ENCODE measurements around the gene P2RY2. TPM values are rescaled to one million over a fixed set of nuclear protein-coding genes. Genes with fewer than 3 reads are reported as not detected.
"Not testable (repeated sequence)": the region's sequence is repeated elsewhere in the genome, so short reads cannot be mapped to it uniquely, and the experiment has no call there.

P2RY2 gene
- total RNA-seq, 1 donor from 2014 or later = 1.4 TPM

DNA sequence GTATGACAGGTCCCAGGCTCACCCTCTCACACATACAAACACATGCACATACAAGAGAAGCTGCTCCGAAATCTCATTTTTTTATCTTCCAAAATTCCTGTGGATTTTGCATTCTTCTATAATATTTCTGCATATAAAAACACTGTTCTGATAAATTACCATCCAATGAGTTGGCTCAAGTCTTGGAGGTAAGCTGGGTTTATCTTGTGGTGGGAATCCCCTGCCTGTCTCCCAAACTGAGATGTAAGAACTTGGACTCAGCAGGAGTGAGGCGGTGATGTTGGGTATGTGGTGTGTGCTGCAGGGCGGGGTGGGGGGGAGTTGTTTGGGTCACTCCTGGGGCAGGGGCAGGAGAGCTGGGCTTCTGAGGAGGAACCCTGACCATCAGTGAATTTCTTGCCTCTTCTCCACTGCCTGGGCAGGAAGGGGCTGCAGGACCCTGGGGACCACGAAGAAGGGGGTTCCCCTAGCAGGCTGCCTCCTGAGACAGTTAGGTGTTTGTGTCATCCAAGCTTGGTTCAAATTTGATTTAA is 47.3 kb downstream of the P2RY2 start:
- DNase-seq (ENCODE audit: extremely low read depth, low read depth, low spot score) = no peak

DNA sequence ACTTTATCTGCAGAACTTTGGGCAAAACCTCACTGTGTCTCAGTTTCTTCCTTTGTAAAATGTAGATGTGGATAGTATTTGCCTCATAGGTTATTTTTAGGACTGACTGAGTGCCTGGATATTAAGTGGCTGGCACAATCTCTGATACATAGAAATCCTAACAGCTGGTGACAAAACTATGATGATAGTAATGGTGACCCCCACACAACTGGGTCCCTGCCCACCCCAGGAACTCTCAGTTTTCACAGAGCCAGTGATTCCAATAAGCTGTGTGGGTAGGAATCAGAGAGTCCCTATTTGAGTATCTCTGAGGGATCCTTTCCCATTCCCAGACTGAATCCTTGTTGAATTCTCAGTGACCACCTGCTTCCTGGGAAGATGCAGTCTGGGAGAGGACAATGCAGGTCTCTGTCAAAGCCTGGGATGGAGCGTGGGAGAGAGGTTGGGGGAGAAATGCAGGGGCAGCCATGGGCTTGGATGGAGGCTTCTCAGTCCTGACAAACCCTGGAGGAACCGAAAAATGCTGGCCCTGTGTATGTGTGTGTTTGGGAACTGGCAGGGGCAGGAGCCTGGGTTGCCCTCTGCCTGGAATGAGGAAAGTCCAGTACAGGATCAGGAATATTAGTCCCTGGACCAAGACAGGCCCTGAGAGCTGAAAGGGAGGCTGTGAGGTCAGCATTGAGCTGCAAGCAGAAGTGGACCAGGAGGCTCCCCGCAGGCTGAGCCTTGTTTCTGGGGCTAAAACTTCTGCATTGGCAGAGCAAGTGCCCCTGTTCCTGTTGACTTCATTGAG is 48.0 kb downstream of the P2RY2 start:
- no peak for DNase-seq (ENCODE audit: extremely low read depth, low read depth, low spot score)

DNA sequence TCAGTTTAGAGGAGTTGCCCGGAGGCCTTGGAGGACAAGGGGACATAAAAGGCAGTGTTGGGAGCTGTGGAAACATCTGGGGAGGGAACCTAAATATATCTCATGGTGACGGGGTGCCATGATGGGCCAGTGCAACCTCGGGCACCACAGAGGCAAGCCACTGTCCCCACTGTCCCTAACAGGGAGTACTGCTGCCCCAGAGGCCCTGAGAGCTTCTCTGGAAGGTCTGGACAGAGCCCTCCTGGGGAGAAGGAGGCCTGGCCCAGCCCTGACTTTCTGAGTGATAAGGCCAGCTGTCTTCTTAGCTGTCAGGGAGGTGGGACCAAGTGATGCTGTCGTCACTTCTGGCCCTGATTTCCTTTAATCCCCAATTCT is 48.6 kb downstream of the P2RY2 start:
- no peak for DNase-seq (ENCODE audit: extremely low read depth, low read depth, low spot score)

DNA sequence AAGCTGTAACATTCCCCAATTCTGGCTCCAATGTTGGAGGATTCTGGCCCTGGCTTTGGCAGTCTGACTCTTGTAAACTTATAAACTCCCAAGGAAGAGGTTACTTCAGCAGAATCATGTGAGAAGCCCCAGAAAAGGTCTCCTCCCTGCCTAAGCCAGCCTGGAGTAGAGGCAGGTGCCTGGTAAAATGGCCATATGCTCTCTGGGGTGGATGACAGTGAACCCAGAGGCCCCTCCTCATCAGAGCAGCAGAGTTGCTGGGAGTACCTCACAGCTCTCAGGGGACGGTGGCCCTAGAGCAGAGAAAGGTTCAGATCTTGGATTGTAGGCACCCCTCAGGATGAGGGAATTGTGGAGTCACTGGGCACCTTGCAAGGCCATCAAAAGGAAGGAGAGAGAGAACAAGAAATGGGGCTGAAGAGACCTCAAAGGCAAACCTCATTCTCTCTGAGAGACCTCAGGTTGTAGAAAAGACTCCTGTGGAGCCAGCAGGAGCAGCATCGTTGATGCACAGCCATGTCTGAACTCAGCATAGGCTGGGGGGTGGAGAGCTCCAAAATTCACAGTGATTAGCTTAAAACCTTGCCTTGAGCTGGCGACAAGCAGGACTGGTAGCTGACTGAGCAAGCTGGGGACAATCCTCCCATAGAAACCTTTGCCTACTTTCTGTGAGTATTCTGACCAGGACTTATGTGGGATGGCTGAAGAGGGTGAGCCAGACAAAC is 49.2 kb downstream of the P2RY2 start:
- DNase-seq (ENCODE audit: extremely low read depth, low read depth, low spot score) = no peak

DNA sequence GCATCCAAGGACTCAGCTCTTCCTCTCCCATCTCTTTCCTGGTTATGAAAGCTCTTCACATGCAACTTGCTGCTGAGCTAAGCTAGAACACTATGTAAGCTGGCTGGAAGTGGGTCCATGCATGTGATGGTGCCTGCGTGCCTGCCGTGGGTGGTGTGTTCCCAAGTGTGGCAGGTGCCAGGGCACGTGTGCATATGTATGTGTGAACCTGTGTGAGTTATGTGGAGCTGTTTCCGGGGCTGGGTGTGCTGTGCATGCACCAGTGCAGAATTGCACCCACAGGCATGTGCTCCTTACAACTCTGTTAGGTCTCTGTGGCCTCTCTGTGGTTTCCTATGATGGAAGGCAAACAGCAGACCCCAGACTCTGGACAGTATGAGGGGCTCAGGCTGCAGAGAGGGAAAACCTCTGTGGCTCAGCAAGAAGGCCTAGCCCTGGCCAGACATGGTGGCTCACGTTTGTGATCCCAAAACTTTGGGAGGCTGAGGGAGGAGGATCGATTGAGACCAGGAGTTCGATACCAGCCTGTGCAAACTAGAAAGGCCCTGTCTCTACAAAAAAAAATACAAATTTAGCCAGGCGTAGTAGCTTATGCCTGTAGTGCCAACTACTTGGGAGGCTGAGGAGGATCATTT is 49.9 kb downstream of the P2RY2 start:
- DNase-seq (ENCODE audit: extremely low read depth, low read depth, low spot score) = no peak

DNA sequence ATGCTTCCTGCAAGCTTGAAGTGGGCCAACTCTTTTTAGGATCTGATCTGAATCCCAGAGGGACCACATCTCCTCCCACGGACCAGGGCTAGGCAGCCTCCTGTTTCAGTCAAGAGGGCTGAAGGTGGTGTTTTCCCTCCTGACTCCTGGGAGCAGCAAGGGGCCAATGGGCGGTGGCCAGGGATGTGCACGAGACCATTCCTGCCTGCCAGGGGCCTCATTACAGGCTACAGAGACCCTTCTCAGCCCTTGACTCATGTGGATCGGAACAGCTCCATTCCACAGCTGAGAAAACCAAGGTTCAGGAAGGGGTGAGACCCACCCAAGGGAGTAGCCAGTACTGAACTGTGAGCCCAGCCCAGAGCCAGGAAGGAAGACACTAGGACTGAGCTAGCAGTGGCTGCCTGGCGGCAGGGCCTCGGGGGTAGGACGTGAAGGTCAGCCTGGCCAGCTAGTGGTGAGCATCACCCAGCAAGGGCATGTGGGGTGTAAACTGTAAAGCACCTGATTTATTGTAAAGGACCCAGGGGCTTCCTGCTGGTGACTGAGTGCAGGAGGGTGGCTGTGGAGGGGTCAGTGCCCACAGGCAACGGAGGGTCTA is 50.7 kb downstream of the P2RY2 start:
- DNase-seq (ENCODE audit: extremely low read depth, low read depth, low spot score) = no peak

DNA sequence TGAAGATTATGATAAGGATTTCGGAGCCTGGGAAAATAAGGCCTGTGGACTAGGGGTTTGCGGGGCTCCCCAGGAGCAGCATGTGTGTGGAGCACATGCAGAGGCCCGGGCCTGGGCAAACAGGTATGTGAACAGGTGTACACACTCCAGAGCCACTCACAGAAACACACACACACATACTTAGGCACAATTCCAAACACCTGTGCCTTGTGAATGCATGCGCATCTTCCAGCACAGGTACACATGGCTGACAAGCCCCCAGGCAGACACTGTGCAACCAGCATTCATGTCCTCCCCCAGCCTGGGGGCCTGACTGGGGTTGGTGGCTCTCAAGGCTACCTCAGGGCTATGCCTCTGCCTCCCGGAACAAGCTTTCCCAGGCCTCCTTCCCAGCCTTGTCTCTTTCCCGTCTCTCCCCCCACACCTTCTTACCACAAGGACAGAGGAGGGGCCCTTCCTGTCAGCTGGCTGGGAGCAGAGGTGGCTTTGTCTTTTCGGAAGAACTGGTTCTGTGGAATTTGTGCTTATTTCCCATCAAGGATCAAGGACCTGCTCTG is 51.5 kb downstream of the P2RY2 start:
- DNase-seq (ENCODE audit: extremely low read depth, low read depth, low spot score) = no peak

DNA sequence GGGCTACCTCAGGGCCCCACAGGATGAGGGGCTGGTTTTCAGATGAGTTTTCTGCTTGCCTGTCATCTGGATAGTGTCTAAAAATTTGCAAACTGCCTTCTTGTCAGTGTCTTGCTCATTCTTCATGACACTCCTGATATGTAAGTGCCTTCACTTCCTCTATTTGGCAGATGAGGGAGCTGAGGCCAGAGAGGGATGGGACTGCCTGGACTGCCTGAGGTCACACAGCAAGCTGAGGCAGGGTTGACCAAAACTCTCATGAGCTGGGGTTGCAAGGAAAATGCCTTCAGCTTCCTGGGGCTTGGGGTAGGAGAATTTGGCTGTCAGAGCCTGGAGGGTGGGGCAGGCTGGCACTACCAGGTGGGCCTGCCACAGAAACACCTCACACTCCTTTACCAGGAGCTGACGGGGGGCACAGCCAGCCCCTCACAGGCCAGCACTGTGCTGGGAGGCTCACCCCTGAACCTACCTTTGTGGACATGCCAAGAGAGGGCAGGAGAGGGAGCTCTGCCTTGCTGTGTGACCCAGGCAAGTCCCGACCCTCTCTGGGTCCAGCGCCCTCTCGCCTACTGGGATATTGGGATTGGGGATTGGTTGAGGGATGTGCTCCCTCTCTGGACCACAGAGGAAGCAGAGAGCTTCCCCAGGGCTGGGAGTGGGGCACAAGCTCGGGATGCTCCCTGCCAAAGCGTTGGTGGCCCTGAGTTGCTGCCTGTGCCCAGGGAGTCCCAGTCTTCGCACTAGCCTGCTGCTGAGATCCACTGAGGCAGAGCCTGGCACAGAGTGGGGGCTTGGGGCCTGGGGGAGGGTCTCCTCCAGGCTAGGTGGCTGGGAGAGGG is 52.2 kb downstream of the P2RY2 start:
- DNase-seq (ENCODE audit: extremely low read depth, low read depth, low spot score) = no peak

DNA sequence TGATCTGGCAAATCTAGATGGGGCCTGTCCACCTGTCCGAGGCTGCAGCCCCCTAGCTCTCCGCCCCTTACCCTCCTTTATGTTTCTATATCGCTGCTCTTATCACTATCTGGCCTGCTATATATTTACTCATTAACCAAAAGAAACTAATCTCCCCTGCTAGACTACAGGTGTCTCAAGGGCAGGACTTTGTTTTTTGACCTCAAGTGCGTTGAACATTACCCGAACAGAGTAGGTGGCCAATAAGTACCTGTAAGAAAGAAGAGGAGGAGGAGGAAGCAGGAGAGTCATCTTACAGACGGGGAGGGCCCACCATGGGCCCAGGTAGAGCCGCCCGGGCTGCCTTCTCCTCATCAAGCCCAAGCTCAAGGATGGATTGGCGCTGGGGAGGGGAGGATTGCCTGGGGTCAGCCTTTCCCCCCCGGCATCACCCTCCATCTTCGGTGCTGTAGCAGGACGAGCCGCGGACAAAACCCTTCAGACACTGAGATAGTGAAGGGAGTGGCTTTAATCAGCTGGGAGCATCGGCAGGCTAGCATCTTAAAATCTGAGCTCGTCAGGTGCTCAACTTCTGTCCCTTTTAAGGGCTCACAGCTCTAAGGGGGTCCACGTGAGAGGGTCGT is 52.9 kb downstream of the P2RY2 start:
- no peak for DNase-seq (ENCODE audit: extremely low read depth, low read depth, low spot score)

DNA sequence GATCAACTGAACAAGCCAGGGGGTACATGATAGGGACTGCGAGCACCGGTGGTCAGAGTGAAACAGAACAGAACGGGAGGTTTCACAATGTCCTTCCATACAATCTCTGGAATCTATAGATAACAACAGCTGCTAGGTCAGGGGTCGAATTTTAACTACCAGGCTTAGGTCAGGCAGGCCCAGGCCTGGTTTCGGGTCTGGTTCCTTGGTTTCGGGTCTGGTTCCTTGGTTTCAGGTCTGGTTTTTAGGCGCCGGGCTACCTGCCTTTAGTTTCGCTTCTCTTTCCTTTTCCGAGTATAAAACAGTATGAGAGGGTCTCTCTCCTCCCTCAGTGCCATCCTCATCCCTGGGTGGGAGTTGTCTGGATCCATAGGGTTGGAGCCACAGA is 53.4 kb downstream of the P2RY2 start:
- not testable (repeated sequence) for DNase-seq (ENCODE audit: extremely low read depth, low read depth, low spot score)

DNA sequence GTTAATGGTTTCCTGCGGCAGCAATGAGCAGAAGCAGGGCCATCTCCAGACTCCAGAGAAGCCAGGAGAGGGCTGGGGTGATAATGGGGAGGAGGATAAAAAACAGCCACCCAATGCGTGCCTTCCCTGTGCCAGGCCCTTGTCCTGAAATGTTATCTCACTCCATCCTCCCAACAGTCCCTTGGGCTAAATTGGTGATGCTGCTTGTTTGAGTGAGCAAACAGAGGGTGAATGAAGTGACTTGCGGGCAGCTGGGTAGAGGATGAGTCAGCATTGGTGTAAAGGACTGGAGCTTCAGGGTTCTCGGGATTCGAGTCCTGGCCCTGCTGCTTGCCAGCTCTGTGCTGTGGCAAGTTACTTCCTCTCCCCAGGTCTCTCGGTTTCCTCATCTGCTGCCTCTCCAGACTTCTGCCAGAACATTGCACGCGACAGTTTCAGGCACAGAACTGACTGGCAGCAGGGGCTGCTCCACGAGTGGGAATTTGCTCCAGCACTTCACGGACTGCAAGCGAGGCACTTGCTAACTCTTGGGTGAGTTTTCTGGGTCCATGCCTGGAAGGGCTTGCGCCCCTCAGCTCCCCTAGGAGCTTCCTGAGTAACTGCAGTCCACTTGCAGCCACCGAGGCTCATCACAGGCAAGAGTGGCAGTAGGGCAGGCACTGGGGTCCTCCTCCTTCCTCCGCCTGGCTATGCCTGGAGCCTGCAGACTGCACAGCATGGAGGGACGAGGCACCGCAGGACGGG is 54.0 kb downstream of the P2RY2 start, which contains the start of gene P2RY6:
Gene P2RY6 (plus strand): TSS at position 403 of the 744 bp plus-strand sequence. CDS start 24,181 bp downstream, outside the sequence.
- no peak for DNase-seq (ENCODE audit: extremely low read depth, low read depth, low spot score)

DNA sequence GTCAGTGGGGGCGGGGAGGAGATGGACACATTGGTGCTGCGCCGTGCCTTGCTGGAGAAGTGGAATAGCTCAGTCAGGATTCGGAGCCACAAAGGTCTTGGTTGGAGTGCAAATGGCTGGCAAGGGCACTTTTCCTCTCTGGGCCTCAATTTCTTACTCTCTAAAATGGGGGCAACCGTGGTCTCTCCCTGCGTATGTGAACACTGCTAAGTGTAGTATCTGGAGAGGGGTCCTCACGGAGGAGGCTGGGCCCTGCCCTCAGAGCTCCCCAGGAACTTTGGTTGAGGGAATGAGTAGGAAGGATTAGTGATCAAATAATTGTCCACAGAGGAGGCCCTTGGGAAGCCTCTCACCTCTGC is 54.6 kb downstream of the P2RY2 start:
- DNase-seq (ENCODE audit: extremely low read depth, low read depth, low spot score) = no peak

DNA sequence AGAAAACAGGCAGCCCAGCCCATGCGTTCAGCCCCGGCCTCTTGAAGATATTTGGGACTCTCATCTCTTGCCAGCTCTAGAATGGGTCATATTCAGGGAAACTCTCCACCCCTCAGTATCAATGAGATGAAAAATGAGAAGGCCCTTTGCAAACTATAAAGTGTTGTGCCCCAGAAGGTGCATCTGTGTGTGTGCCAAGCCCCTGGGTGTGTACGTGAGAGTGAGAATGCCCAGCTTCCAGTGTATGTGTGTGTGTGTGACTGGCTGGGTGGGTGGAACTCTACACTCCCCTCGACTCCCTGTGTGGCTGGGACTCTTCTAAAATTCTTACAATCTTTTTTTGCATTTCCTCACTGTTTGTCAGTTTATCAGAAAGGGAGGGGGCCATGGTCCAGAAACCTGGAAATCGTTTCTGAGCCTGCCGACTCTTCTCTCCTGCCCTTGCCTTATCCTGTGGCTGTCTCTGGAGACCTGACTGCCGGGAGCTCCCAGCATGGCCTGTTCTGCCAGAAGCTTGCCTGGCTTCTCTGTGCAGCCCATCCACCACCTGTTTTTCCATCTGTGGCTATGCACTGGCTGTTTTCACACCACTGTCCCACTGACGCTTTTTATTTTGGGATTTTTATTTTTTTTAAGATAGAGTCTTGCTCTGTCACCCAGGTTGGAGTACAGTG is 55.3 kb downstream of the P2RY2 start:
- no peak for DNase-seq (ENCODE audit: extremely low read depth, low read depth, low spot score)

DNA sequence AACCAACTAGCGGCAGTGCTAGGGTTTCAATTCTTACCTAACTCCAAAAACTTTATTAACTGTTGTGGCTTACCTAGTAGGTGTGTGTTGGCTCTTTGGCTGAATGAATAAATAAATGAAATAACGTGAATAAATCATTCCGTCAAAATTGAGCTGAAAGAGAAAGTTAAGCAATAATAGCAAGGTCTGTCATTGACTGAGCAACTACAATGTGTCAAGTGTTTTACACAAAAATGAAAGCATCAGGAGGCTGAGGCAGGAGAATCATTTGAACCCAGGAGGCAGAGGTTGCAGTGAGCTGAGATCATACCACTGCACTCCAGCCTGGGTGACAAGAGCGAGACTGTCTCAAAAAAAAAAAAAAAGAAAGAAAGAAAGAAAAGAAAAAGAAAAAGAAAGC is 56.1 kb downstream of the P2RY2 start:
- not testable (repeated sequence) for DNase-seq (ENCODE audit: extremely low read depth, low read depth, low spot score)

DNA sequence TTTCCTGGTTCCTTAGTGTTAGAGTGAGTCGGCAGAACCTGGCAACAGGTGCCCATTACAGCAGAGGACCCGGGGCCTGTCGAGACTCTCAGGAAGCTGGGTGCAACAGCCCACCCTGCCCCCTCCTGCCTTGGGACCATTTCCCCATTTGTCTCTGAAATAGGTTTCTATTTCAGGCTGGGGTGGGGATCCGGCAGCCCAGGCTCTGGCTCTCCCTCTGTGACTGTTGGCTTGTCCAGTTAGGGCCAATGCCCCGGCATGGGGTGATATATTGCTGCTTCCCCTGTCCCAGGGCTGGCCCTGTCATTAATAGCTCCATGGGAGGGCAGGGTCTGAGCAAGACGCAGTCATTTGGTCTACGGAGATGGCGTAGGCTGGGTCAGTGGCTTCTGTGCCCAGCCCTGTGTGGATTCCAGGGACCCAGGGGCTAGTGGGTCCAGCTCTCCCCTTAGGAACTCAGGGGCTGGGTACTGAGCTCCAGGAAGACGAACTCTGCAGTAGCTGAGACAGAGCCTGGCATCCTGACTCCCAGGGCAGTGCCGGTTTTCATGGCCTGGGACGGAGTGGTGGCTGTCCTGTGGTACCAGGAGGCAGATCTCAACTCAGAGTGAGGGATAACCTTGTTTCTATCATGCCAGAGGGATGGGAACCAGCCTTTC is 56.8 kb downstream of the P2RY2 start:
- no peak for DNase-seq (ENCODE audit: extremely low read depth, low read depth, low spot score)

DNA sequence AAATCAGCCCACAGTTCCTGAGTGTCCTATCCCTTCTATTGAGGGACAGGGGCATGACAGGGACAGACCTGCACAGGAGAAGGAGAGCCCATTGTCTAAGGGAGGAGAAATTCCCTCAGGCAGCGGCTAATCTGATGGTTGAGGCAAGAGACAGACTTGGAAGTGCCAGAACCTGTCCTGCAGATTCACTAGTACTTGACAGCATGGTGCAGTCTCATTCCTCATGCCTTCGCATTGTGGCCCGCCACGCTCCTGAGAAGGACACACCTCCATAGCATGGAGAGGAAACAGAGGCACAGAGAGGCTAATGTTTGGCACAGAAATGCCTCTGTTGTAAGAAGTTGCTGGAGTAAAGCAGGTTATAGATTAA is 57.3 kb downstream of the P2RY2 start:
- DNase-seq (ENCODE audit: extremely low read depth, low read depth, low spot score) = no peak

DNA sequence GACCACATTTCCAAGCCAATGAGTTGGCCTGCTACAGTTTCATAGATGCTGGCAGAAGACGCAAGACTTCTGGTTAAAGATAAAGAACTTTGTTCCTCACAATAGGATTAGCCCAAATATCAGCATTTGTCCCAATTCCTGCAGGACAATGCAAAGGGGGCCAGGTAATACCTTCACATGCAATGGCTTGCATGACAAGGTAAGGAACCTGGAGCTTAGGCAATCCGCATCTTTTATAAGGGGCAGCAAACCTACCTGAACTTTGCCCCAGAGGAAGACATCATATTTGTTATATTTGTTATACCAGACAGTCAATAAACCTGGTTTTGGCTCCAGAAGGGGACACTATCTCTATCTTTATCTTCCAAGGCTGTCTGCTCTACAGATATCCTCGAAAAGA is 59.4 kb downstream of the P2RY2 start:
- no peak for DNase-seq (ENCODE audit: extremely low read depth, low read depth, low spot score)

DNA sequence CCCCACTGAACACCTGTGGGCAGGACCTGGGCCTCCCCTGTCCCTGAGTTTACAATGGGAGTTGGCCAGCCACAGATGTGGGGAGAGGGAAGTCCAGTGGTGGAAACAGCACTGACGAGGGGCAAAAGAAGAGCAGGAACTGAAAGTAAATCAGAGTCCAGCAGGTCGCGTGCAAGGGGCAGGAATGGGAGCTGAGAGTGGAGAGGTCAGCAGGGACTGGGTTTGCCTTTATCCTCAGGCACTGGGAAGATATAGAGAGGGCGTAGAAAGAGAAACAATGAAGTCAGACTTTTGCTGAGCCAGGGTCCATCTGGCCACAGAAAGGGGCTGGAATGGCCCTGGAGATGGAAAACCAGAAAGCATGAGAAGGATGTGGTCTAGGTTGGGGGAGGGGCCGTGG is 62.5 kb downstream of the P2RY2 start:
- DNase-seq (ENCODE audit: extremely low read depth, low read depth, low spot score) = no peak
